HG03469 (cell line): ENCODE data around the gene ZNF300.
"Not testable (repeated sequence)": the region's sequence is repeated elsewhere in the genome, so short reads cannot be mapped to it uniquely, and the experiment has no call there.

Source experiments
- ATAC-seq: cut with Tn5 transposase; IDR thresholded peaks from one replicate; pipeline ENCODE4 v1.9.1; 2021; ENCODE audit warnings: mild to moderate bottlenecking, moderate library complexity, moderate number of reproducible peaks; ENCODE audit not compliant: unreplicated experiment

The ZNF300 gene

DNA sequence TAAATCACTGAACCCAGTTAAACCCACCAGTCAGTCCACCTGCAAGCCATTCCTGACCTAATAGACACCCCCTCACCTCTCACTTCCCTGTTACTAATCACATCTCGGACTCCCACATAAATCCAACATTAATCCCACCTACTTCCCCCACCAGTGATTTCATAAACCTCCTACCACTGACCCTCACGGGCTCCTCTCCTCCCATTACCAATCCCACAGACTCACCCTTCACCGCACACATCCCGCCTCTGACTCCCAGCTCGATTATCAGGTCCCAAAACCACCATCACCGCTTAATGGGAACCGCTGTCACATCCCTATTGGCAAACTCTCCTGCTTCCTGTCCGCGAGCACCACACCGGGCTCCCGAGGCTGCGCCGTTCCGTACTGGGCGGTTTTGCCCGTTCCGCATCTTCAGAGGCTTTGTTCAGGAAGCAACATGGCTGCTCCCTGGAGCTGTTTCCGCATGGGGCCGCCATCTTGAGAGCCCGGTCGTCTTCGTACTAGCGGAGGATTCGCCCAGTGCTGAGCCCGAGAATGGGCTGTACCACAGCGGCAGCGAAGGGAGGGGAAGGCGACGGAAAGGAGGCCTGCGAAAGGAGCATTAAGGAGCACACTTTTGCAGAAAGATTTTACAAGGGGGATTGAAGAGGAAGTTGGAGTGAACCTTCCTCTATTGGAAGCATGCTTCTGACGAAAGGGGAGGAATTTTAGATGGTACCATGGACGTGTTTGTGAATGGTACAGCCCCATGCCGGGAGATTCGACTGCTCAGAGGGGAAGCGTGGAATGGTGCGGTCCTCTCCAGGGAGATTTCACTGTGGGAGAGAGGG is at the start of gene ZNF300:
TSS of gene ZNF300 (minus strand) at position 502 of the 833 bp plus-strand sequence. CDS start 1,825 bp downstream, outside the sequence.
- no peak for ATAC-seq

DNA sequence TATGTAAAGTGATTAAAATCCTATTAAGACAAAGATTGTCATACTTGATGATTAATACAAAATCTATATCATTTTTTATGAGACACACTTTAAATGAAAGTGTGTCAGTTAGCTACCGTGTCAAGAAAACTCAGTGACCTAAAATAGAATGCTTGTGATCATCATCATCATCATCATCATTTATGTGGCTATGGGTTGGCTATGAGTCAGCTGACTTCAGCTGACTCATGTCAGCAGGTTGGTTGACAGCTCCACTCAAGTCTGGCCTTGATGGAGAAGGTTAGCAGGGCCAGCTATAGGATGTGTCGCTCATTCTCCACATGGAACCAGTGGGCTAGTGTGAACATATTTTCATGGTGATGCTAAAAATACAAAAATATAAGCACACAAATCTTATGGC is 43.8 kb upstream of the ZNF300 start:
- no peak for ATAC-seq

DNA sequence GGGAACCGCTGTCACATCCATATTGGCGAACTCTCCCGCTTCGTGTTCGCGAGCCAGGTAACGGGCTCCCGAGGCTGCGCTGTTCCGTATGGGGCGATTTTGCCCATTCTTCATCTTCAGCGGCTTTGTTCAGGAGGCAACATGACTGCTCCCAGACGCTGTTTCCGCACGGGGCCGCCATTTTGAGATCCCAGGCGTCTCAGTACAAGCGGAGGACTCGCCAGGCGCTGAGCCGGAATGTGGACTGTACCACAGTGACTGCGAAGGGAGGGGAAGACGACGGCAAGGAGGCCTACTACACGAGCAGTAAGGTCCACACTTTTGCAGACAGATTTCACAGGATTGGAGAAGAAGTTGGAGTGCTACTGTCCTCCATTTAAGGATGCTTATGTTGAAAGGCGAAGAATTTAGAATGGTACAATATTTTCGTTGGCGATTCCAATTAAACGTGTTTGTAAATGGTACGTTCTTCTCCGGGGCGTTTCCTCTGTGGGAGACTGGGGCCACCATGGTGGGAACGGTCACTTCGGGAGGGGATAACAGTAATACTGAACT is 41.6 kb upstream of the ZNF300 start:
- ATAC-seq, result no peak

DNA sequence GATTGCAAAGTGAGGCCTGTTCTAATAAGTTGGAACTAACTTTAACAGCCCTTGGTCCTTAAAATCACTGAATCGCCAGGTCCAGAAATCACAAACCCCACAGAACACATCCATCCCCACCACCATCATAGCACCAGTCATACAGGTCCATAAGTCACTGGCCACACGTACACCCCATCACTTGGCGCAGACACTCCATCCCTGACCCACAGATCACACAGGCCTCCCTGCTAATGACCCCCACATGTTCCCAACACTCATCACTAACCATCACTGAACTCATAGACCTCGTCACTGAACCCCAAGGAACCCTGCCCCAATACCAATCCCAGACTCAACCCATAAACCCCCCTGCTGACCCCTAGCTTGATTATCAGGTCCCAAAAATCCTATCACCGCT is 41.2 kb upstream of the ZNF300 start:
- ATAC-seq, result no peak

DNA sequence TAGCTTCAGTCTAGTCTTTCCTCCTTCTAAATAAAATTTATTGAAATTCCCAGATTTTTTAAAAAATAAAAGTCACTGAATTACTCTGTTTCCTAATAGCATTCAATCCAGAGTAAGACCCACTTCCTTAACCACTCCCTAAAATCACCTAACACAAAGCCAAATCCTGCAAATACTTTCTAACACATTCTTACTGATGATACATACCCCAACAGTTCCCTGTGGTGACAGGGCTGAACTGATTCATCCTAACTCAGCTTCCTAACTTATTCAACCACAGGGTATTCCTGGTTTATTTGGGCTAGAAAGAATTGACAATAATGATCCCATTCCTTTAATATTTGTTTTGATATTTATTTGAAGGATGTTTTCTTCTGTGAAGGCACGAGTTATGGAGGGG is 40.7 kb upstream of the ZNF300 start:
- ATAC-seq, result no peak

DNA sequence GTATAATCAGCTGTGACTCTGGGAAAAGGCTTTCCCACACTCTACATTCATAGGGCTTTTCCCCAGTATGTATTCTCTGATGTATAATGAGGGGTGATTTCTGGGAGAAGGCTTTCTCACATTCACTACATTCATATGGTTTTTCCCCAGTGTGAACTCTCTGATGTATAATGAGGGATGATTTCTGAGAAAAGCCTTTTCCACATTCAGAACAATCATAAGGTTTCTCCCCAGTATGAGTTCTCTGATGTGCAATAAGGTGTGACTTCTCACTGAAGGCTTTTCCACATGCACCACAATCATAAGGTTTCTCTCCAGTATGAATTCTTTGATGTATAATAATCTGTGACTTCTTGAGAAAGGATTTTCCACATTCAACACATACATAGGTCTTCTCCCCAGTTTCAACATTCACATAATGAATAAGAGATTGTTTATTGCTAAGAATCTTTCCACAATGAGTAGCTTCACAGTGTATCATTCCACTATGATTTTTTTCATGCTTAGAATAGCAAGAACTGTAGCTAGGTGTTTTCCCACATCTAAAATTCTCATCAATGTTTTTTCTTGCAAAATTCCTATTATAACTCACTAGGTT is 26.7 kb upstream of the ZNF300 start:
- ATAC-seq, result no peak

DNA sequence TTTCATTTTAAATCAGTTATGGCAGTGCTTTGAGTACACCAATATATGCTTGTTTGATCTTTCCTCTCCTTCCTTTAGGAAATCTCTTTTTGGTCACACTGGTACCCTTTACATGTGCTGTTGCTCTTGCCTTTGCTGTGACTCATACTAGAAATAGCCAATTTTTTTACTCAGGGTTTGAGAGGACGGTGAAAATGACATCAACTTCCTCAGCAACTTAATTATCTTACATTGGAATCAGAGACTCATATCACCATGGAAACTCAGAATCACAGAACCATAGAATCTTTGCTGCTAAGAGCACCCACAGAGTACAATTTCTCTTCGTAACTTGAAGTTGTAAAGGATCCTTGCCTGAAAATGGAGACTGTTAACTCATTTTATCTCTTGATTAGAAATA is 13.8 kb upstream of the ZNF300 start:
- no peak for ATAC-seq

DNA sequence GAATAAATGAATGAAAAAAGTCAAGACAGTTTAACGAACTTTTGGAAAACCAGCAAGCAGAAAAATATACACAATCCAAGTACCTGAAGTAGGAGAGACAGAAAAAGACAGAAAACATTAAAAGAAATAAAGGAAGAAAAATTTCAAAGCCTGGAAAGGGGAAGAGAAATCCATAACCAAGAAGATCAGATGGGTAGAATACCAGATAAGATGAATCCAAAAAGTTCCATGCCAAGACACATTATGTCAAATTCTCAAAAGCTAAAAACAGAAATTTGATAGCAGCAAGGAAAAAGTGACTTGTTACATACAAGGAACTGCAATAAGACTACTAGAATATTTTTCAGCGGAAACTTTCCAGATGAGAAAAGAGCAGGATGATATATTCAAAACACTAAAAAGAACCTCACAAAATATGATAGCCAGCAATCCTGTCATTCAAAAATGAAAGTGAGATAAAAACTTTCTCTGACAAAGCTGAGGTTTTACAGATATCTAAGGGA is 7.6 kb upstream of the ZNF300 start:
- ATAC-seq, result no peak

DNA sequence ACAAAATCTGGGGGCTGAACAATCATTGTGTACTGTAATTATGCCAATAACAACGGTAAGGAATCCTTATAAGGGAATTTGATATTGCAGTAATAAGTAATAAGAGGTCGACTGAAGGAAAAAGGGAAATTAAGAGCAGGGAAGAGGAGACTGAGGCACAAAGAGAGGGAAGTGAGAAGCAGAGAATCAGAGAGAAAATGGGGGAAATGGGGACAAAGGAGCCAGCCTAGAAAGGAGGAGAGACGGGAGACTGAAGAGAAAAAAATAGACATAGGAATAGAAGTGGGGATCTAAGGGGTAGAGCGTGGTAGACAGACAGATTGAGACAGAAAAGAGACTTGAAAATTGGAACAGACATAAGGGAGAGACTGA is 518 bp upstream of the ZNF300 start:
- no peak for ATAC-seq

DNA sequence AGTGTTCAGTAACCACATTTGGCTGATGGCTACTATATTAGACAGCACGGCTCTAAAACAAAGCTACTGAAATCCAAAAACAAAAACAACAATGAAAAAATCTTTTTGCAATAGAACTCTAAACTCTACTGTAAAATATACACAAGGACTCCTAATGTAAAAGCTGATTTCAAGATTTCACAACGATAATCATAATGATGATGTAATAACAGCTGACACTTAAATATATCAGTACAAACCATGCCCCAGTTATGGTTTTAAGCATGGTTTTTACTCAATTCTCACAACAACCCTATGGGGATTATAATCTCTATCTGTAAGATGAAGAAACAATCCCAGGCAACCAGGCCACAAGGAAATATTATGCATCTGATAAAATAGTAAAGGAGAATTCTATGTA is 3.3 kb downstream of the ZNF300 start:
- no peak for ATAC-seq

DNA sequence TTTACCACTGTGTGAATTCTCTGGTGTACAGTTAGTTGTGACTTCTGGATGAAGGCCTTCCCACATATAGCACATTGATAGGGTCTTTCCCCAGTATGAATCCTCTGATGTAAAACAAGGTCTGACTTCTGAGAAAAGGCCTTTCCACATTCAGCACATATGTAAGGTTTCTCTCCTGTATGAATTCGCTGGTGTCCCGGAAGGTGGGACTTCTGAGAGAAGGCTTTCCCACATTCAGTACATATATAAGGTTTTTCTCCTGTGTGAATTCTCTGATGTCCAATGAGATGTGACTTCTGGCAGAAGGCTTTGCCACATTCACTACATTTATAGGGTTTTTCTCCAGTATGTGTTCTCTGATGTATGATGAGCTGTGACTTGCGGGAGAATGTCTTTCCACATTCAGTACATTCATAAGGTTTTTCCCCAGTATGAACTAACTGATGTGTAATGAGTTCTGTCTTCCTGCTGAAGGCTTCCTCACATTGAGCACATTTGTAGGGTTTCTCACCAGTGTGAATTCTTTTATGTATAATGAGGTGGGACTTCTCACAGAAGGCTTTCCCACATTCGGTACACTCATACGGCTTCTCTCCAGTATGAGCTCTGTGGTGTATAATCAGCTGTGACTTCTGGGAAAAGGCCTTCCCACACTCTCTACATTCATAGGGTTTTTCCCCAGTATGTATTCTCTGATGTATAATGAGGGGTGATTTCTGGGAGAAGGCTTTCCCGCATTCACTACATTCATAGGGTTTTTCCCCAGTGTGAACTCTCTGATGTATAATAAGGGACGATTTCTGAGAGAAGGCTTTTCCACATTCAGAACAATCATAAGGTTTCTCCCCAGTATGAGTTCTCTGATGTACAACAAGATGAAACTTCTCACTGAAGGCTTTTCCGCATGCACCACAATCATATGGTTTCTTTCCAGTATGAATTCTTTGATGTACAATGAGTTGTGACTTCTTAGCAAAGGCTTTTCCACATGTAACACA is 9.1 kb downstream of the ZNF300 start:
- no peak for ATAC-seq

DNA sequence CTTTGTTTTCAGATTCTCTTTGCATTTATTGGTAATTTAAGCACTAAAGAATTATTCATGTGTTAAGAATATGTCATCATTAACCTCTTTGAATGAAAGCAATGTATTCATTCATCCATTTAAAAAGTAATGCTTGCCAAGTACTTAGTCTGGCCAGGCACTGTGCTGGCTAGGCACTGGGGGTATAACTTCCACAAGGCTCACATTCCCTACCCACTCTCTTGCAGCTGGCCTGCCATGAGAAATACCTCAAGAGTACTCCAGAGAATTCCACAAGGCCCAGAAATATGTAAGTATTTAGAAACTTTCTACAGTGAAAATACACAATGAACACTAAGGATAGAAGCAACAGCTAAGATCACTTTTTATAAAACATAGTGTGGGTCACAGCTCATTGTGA is 25.4 kb downstream of the ZNF300 start:
- ATAC-seq, result no peak

DNA sequence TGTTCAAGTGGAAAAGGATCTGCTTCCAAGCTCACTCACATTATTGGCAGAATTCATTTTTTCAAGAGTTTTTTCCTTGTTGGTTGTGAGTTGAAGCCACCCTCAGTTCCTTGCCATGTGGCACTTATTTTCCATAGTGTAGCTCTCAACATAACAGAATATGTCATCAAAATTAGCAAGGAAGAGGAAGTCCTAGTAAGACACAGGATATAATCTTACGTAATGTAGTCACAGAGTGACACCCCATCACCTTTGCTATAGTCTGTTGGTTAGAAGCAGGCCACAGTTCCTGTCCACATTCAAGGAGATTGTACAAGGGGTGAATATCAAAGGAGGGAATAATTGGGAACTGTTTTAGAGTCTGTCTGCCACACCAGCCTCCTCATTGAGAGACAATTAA is 42.7 kb downstream of the ZNF300 start:
- ATAC-seq, result no peak

DNA sequence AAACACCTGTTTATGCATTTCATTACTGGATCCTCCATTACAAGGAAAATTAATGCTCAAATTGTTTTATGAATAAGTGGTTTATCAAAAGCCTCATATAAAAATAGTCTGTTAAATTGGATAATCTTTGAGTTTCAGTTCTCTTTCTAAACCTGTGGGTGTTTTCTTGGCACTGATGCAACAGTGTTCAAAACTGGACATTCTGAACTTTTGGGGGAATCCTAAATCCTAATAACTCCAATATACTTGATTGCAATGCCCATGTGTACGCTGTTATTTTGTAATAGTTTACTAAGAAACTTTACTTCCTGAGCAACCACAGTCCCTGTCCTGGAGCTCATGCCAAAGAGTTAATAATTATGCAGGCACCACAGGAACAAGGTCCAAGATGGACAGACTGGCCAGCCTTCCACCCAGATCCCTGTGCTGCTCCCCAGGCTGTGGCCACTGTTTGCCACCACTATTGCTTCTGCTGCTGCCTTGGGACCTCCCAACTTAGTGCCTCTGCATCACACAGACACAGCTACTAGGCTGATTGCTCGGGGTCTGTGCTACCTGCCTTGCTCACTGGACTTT is 44.4 kb downstream of the ZNF300 start:
- ATAC-seq, result no peak

DNA sequence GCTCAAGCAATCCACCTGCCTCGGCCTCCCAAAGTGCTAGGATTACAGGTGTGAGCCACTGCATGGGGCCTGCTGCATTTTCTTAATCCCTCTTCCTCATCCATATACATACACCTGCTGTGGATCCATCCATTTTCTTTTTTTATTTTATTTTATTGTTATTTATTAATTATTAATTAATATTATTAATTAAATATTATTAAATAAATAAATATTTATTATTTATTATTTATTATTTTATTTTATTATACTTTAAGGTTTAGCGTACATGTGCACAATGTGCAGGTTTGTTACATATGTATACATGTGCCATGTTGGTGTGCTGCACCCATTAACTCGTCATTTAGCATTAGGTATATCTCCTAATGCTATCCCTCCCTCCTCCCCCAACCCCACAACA is 48.1 kb downstream of the ZNF300 start:
- not testable (repeated sequence) for ATAC-seq

DNA sequence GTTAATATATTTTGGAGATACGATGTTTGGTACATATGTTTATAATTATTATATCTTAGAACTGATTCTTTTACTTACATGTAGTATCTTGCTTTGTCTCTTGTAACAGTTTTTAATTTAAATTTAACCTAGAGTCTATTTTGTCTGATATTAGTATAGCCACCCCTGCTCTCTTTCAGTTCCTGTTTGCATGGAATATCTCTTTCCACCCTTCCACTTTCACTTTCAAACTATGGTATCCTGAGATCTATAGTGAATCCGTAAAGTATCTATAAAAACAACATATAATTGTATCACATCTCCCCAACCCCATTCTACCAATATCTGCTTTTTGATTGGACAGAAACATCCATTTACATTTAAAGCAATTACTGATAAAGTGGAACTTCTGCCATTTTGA is 51.2 kb downstream of the ZNF300 start:
- ATAC-seq, result no peak

DNA sequence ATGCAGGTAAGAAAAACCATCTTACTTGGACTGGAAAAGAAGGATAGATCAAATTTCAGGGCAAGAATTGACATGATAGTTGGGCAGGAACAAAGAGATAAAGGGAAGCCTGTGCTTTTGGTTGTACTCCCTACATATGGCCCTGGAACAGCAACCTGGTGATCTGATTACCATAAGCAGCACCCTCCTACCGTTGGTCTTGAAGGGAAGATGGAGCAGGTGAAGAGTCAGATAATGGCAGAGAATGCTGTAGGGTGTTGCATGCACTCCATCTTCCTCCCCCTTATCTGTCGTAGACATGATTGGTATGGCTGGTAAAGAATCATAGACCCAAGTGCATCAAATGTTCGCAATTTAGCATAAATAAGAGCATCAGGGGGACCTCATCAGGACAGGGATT is 53.7 kb downstream of the ZNF300 start:
- ATAC-seq, result no peak

DNA sequence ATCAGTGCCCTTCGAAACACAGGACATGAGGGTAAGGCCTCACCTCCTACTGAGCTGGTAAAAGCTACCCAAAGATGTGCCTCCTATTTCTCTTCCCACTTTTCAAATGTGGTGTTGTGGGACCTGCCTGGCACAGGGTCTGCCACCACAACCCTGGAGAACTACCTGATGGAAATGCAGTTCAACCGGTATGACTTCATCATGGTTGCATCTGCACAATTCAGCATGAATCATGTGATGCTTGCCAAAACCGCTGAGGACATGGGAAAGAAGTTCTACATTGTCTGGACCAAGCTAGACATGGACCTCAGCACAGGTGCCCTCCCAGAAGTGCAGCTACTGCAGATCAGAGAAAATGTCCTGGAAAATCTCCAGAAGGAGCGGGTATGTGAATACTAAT is 56.5 kb downstream of the ZNF300 start:
- ATAC-seq, result no peak

DNA sequence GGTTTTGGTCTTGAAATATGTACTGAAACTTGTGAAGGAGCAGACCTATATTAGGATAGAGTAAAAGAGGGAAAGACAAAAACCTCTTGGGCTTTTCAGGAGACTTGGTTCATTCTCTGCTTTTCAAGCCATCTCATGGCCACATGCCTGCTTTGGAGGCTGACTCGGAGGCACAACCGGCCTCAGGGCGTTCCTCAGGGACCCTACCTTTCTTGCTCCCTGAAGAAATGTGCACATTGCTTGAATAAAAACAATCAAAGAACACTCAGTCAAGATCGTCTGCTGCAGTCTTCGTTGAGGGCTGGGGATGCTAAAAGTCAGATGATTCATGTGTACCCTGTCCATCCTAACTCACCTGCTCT is 57.5 kb downstream of the ZNF300 start:
- no peak for ATAC-seq

DNA sequence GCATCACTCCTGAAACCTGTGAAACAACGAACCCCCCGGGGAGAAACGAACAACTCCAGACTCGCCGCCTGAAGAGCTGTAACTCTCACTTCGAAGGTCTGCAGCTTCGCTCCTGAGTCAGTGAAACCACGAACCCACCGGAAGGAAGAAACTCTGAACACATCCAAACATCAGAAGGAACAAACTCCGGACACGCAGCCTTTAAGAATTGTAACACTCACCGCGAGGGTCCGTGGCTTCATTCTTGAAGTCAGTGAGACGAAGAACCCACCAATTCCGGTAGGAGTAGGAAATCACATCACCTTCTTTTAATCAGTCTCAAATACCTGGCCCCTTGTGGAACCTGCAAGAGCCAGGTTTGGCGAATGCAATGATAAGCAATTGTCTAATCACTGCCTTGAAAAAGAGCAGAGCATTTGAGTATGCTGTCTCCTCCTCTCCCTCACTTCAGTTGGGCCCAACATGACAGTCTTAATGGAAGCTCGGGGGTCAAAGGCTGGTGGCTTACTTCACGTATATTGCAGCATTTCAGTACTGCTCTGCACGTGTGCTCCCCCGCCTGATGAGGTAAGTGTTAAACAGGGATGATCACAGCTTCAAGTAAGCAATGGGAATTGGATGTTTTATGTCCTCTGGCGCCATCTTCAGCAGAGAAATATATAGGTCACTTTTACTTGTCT is 58.0 kb downstream of the ZNF300 start:
- ATAC-seq, result peak; percentile 80
